Activated T-helper 2 cell treated with anti-CD3 and anti-CD28 coated beads, Interferon-gamma antibody, Interleukin-2, Interleukin-4, amounts not matched to agents 10 μg/mL and 5 μg/mL and 100 μg/mL, durations not matched to agents 14 hours and 24 hours and 36 hours (primary cell): ENCODE measurements around the gene FGF19. TPM values are rescaled to one million over a fixed set of nuclear protein-coding genes. Genes with fewer than 3 reads are reported as not detected.

Source experiments
- DNase-seq: peaks from one replicate; pipeline ENCODE4 v3.0.0; 2021; ENCODE audit warnings: low spot score
- H3K27ac Mint-ChIP-seq: one replicate; pipeline ENCODE4 v1.8.0; 2021; ENCODE audit warnings: mixed read lengths
- H3K27me3 Mint-ChIP-seq: one replicate; pipeline ENCODE4 v1.8.0; 2021; ENCODE audit warnings: low read depth, mixed read lengths
- H3K36me3 Mint-ChIP-seq: one replicate; pipeline ENCODE4 v1.8.0; 2021; ENCODE audit warnings: low read depth, mixed read lengths
- H3K4me1 Mint-ChIP-seq: one replicate; pipeline ENCODE4 v1.8.0; 2021; ENCODE audit warnings: low read depth, mixed read lengths
- H3K4me3 Mint-ChIP-seq: one replicate; pipeline ENCODE4 v1.8.0; 2021; ENCODE audit warnings: low read depth, mild to moderate bottlenecking, moderate library complexity, mixed read lengths
- H3K9me3 Mint-ChIP-seq: one replicate; pipeline ENCODE4 v1.8.0; 2021; ENCODE audit warnings: mixed read lengths
- intact Hi-C: fragments of 100-400 bp; cut with micrococcal nuclease; formaldehyde crosslinking; loops from one replicate; pipeline ENCODE4 v1.15.1; 2023
- total RNA-seq: library from RNA; stranded (reverse); gene quantifications from 2 replicates; pipeline ENCODE4 v1.2.3, GENCODE V29; 2022

FGF19 gene
- total RNA-seq, 1 donor from 2014 or later = not detected

DNA sequence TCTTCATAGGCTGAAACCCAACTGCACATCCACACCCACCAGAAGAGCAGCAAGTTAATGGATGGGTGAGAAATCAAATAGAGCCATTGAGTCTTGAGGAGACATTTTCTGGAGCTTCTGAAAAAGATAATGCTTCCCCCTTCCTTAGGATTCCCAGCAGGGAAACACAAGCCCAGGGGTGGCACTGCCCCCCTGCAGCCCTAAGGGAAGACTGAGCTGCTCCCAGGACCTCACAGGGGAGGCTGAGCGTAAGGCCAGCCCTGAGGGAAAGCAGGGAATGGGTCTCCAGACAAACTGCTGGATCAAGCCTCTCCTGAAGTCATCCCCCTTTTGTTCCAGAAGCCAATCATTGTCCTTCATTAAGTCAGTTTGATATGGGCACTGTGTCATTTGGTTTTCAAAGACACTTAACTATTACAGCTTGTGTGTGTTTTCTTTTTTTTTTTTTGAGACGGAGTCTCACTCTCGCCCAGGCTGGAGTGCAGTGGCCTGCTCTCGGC, 43.8 kb downstream of the FGF19 start:
- Mint-ChIP-seq H3K4me3 (no peak overlapping the region), H3K27ac (no peak overlapping the region), H3K36me3 (peaks cover 9% of the 10 kb centered on the region), H3K4me1 (no peaks in the 10 kb centered on the region), H3K9me3 (no peaks in the 10 kb centered on the region), H3K27me3 (no peaks in the 10 kb centered on the region)
- no peak for DNase-seq
- intact Hi-C loops = no loop called here

- H3K36me3 Mint-ChIP-seq = peaks cover 6% of the 10 kb centered on the region
- no peaks in the 10 kb centered on the region for H3K4me1 Mint-ChIP-seq
- intact Hi-C loops = no loop called here
- no peaks in the 10 kb centered on the region for H3K27me3 Mint-ChIP-seq
- no peak overlapping the region for H3K27ac Mint-ChIP-seq
- no peak overlapping the region for H3K4me3 Mint-ChIP-seq
- H3K9me3 Mint-ChIP-seq = no peaks in the 10 kb centered on the region
- no peak for DNase-seq
Measured at GRCh38 chr11:69659591-69659990, 44.2 kb downstream of the FGF19 start.

GRCh38 chr11:69658626-69659450, 45.0 kb downstream of the FGF19 start:
- Mint-ChIP-seq H3K36me3 (peaks cover under 1% of the 10 kb centered on the region), H3K27me3 (no peaks in the 10 kb centered on the region), H3K4me1 (no peaks in the 10 kb centered on the region), H3K9me3 (no peaks in the 10 kb centered on the region), H3K4me3 (no peak overlapping the region), H3K27ac (no peak overlapping the region)
- DNase-seq = no peak
- intact Hi-C loops = no loop called here

DNA sequence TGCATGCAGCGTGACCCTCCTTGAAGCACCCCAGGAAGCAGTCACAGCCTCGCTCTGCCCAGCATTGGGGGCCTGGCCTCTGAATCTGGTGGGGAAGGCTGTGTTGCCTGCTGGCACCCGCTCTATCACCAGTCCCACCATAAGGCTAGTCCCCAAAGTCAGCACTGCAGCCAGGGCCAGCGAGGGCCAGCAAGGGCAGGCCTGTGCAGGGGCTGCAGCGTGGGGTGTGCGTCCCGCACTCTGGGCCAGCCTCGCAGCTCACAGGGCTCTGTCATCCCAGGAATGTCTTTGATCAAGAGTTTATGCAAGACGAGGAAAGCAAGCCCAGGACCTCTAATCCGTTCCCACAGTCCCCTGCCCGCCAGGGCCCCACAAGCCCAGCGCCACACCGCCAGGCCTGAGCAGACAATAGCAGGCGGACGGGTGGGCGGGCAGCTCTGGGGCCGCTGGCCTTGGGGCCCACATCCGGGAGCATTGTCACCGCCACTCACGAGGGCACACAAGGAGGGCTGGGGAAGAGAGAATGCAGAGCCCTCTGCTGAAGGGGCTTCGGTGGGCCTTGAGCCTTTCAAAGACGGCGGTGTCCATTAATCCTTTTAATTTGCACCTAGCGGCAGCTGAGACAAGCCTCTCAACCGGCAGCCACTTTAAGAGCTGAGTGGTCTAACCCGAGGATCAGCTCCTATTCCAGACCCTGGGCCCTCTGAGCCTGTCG, 45.8 kb downstream of the FGF19 start:
- intact Hi-C loops = no loop called here
- no peak for DNase-seq
- no peaks in the 10 kb centered on the region for H3K9me3 Mint-ChIP-seq

DNA sequence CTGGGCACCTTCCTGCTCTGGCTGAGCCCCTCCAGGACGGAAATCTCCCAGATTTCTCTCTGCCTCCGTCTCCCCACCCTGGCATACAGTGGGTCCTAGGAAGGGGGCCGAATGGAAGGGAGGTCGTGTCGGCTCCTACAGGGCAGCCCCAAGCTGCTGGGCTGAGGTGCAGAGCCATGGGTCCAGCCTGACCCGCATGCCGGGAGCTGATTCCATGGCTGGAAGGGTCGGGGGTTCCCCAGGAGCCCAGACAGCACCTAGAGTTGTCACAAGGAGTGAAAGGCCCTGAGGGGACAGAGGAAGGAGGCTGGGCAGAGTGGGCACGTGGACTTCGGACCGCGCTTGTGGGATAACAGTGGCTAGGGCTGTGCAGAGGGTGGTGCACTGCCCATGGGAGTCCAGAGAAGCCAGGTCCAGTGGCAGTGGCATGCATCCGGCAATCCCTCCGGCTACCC, 46.3 kb downstream of the FGF19 start:
- H3K4me1 Mint-ChIP-seq = no peaks in the 10 kb centered on the region
- DNase-seq = no peak
- no peak overlapping the region for H3K4me3 Mint-ChIP-seq
- no peaks in the 10 kb centered on the region for H3K27me3 Mint-ChIP-seq
- no peak overlapping the region for H3K27ac Mint-ChIP-seq
- H3K9me3 Mint-ChIP-seq = no peaks in the 10 kb centered on the region
- no peaks in the 10 kb centered on the region for H3K36me3 Mint-ChIP-seq
- intact Hi-C loops = no loop called here

More for the DNA sequence above, 45.8 kb downstream of the FGF19 start:
- H3K4me1 Mint-ChIP-seq = no peaks in the 10 kb centered on the region
- H3K27me3 Mint-ChIP-seq = no peaks in the 10 kb centered on the region
- H3K27ac Mint-ChIP-seq = no peak overlapping the region
- H3K36me3 Mint-ChIP-seq = no peaks in the 10 kb centered on the region
- no peak overlapping the region for H3K4me3 Mint-ChIP-seq

DNA sequence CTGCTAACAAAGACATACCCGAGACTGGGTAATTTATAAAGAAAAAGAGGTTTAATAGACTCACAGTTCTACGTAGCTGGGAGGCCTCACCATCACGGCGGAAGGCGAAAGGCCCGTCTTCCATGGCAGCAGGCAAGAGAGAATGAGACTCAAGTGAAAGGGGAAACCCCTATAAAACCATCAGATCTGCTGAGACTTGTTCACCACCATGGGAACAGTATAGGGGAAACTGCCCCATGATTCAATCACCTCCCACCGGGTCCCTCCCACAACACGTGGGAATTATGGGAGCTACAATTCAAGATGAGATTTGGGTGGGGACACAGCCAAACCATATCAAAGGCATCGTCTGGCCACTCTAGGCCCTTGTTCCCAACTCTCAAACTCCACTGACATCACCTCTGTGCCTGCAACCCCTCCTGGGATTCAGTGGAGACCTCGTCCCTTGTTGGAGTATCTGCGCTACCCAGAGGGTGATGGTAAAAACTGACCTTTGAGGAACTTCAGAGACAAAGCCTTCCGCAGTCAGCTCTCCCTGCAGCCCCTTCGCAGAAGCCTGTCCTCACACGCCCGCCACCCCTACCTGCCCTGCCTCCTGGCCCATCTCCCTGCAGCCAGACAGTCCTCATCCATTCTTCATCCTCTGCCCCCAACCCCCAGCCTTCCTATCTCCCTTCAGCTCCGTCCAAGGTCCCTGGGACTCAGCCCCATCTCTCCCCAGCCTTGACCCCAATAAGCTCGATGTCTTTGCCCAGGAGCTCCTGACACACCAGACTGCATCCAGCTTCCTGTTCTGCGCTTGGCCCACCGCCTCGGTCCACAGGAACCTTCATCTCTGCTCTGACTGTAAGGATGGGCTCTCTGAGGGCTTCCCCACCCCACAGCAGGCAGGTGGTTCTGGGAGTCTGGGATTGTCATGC, 47.0 kb downstream of the FGF19 start:
- H3K27ac Mint-ChIP-seq = no peak overlapping the region
- no peaks in the 10 kb centered on the region for H3K36me3 Mint-ChIP-seq
- DNase-seq = no peak
- intact Hi-C loops = no loop called here
- H3K4me3 Mint-ChIP-seq = no peak overlapping the region
- no peaks in the 10 kb centered on the region for H3K27me3 Mint-ChIP-seq
- H3K4me1 Mint-ChIP-seq = no peaks in the 10 kb centered on the region
- no peaks in the 10 kb centered on the region for H3K9me3 Mint-ChIP-seq

DNA sequence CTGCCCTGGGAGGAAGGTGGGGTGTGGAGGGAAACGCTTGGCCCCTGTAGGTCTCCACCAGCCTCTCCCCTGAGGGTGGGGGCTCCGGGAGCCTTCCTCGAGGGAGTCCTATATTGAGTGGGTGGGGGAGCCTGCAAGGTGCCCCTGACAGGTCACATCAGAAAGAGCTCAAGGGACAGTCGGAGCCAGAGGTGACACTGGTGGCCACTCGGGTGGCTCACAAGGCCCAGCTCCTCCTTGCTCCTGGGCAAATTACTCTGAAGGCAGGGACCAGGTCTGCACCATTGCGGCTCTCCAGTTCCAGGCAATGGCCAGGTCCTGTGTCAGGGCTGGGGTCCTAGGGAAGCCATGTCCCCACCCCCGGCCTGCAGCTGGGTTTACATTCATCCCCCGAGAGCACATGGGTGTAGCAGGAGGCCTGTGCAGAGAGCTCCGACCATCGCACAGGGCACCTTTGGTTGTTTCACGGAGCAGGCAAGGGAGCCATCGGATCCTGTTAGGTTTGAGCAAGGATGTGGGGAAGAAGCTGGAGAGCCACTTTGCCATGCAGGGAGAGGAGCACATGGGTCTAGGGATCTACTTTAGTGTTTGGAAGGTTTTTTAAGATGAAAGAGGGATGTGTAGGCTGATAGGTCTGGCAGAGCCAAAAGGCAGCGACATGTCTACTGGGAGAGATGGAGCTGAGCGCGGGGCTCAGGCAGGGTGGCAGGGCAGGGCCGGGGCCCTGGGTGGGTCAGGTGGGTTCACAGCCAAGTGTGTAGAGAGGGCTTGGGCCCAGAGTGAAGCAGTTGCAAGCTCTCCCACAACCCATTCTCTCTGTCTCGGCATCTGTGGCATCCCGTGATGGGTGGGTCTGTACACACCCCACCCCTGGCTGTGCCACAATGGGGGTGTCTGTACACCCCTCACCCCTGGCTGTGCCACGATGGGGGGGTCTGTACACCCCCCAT, 48.1 kb downstream of the FGF19 start:
- Mint-ChIP-seq H3K9me3 (no peaks in the 10 kb centered on the region), H3K27ac (no peak overlapping the region), H3K4me3 (no peak overlapping the region), H3K27me3 (no peaks in the 10 kb centered on the region), H3K36me3 (no peaks in the 10 kb centered on the region), H3K4me1 (no peaks in the 10 kb centered on the region)
- DNase-seq = no peak
- intact Hi-C loops = no loop called here

DNA sequence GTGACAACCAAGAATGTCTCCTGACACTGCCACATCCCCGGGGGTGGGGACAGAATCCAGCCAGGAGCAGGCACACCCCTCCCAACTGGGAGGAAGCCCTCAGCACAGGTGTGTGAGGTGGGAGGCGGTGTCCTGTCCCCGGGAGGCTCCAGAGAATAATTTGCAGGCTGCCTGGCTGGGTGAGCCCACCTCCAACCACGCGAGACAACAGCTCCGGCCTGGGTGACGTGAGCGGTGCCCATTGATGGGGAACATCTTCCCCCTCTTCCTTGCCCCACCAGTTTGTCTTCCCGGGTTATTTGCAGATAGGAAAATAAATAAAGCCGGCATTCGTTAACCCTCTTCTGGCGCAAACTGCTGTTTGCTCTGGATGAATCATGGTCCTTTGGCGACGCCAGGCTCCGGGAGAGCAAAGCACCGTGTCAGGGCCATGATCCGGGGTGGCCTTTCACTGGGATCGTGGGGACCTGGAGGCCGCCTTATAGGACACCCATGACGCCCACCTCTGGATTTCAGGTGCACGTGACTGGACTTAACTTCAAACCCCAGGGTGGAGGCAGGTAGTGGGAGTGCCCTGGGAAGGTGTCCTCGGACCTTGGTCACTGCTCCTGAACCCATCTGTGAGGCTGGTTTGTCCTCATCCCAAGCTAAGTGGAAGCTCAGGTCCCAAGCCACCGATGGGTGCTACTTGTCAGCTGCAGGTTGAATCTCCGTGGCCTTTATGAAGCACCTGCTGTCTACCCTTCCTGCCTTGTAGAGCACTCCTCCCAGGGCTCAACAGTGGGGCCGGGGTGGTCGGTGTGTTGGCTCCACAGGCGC, 49.0 kb downstream of the FGF19 start:
- Mint-ChIP-seq H3K36me3 (no peaks in the 10 kb centered on the region), H3K9me3 (no peaks in the 10 kb centered on the region), H3K27me3 (no peaks in the 10 kb centered on the region), H3K27ac (no peak overlapping the region), H3K4me1 (no peaks in the 10 kb centered on the region), H3K4me3 (no peak overlapping the region)
- intact Hi-C loops = no loop called here
- DNase-seq = no peak

DNA sequence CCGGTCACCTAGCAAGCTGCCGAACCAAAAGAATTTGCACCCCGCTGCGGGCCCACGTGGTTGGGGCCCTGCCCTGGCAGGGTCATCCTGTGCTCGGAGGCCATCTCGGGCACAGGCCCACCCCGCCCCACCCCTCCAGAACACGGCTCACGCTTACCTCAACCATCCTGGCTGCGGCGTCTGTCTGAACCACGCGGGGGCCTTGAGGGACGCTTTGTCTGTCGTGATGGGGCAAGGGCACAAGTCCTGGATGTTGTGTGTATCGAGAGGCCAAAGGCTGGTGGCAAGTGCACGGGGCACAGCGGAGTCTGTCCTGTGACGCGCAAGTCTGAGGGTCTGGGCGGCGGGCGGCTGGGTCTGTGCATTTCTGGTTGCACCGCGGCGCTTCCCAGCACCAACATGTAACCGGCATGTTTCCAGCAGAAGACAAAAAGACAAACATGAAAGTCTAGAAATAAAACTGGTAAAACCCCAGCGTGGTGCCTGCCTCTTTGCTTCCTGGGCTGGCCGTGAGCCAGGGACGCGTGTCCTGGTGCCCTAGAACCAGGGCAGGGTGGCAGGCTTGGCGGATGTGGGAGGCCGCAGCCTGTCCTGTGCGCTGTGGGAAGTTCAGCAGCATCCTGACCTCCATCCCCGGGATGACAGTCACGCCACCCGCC, 49.7 kb downstream of the FGF19 start:
- Mint-ChIP-seq H3K27me3 (no peaks in the 10 kb centered on the region), H3K4me1 (no peaks in the 10 kb centered on the region), H3K27ac (no peak overlapping the region), H3K9me3 (no peaks in the 10 kb centered on the region), H3K4me3 (no peak overlapping the region), H3K36me3 (no peaks in the 10 kb centered on the region)
- intact Hi-C loops = no loop called here
- no peak for DNase-seq

DNA sequence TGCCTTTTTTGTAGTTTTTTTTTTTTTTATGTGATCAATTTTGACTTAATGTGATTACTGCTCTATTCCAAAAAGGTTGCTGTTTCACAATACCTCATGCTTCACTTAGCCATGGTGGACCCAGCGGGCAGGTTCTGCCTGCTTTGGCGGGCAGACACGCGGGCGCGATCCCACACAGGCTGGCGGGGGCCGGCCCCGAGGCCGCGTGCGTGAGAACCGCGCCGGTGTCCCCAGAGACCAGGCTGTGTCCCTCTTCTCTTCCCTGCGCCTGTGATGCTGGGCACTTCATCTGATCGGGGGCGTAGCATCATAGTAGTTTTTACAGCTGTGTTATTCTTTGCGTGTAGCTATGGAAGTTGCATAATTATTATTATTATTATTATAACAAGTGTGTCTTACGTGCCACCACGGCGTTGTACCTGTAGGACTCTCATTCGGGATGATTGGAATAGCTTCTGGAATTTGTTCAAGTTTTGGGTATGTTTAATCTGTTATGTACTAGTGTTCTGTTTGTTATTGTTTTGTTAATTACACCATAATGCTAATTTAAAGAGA, 50.3 kb downstream of the FGF19 start:
- Mint-ChIP-seq H3K27me3 (no peaks in the 10 kb centered on the region), H3K4me3 (no peak overlapping the region), H3K9me3 (no peaks in the 10 kb centered on the region), H3K4me1 (no peaks in the 10 kb centered on the region), H3K36me3 (no peaks in the 10 kb centered on the region), H3K27ac (no peak overlapping the region)
- intact Hi-C loops = no loop called here
- no peak for DNase-seq

DNA sequence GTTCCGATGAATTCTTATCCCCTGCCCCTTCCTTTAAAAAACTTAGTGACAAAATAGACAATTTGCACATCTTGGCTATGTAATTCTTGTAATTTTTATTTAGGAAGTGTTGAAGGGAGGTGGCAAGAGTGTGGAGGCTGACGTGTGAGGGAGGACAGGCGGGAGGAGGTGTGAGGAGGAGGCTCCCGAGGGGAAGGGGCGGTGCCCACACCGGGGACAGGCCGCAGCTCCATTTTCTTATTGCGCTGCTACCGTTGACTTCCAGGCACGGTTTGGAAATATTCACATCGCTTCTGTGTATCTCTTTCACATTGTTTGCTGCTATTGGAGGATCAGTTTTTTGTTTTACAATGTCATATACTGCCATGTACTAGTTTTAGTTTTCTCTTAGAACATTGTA, 50.8 kb downstream of the FGF19 start:
- Mint-ChIP-seq H3K27me3 (no peaks in the 10 kb centered on the region), H3K4me1 (no peaks in the 10 kb centered on the region), H3K4me3 (no peak overlapping the region), H3K9me3 (no peaks in the 10 kb centered on the region), H3K27ac (no peak overlapping the region), H3K36me3 (no peaks in the 10 kb centered on the region)
- intact Hi-C loops = no loop called here
- no peak for DNase-seq
